Measurements from ENCODE around the gene FBXO39.
"Not testable (repeated sequence)": the region's sequence is repeated elsewhere in the genome, so short reads cannot be mapped to it uniquely, and the experiment has no call there.

FBXO39 gene

DNA sequence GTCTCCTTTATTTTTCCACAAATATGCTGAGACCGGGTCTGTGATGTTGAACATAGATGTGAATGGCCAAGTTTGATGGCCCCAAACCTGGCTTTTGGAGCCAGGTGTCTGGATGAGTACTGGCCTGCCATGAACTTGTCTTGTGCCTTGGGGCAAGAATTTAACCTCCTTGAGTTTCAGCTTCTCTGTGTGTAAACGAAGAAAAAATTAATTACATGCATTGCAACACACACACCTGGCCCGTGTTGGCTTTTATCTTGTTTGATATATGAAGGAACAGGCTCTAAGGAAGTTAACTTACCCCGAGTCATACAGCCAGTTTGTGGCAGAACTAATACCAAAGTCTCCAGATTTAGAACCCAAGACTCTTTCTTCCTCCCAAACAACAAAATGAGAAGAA lies 13.1 kb downstream of the FBXO39 start:
- no peak for DNase-seq (ENCODE audit: low read depth, low spot score)

GRCh38 chr17:6793748-6794493 lies 17.9 kb downstream of the FBXO39 start:
- no peak for DNase-seq (ENCODE audit: low read depth, low spot score)

GRCh38 chr17:6796017-6796886 lies 20.2 kb downstream of the FBXO39 start:
- DNase-seq (ENCODE audit: low read depth, low spot score): no peak

- DNase-seq (ENCODE audit: low read depth, low spot score): no peak
Observed at GRCh38 chr17:6796887-6797490, 21.0 kb downstream of the FBXO39 start.

DNA sequence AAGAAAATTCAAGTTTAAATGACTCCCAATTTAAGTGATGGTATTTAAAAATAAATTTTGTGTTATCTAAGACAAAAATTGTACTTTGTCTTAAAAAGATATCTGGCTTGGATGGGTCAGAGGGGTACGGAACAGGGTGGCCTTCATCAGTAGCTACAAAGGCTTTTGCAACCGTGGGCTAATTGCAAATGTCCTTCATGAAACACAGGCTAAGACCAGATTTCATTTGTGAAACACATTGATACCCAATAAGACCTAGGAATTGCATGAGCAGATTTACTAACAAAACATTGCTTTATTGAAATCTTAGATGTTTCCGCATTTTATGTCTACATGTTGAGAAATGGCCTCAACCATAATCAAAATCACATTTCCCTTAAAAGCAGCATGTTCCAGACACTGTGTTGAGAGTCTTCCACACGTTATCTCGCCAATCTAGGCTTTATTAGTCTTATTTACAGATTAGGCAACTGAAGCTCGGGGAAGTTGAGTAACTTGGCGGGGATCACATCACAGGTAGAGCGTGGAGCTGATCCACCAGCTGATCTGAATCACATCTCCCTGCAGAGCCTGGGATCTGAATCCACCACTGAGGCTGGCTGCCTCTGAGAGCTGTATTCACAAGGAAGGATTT lies 21.8 kb downstream of the FBXO39 start:
- DNase-seq (ENCODE audit: low read depth, low spot score): no peak

- no peak for DNase-seq (ENCODE audit: low read depth, low spot score)
Observed at GRCh38 chr17:6799738-6800137, 23.7 kb downstream of the FBXO39 start.

DNA sequence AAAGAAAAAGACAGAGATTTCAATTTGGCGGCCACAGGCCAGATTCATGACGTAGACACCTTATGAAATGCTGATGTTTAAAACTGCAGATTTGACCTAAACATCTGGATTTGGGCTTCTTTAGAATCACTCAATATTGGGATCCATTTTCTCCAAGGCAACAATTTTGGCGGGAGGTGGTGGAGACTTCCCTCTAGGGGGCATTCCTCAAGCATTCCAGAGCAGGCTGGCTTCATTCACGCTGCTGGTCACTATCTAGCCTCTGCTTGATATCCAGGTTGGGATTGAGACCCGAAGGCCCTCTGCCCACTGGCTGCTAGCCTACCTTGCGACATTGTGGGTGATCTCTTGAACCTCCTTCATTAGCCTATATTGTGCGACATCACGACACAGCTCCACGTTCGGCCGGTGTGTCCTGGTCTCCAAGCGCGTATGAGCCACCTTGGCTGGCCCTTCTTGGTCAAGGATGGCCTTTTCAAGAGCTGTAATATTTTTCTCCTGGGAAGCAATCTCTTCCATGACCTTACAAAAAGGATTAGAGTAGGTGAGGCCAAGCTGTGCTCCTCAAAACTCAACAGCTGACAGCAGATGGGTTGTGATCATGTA lies 24.5 kb downstream of the FBXO39 start:
- DNase-seq (ENCODE audit: low read depth, low spot score): no peak

GRCh38 chr17:6811510-6811909 lies 35.5 kb downstream of the FBXO39 start:
- DNase-seq (ENCODE audit: low read depth, low spot score): no peak

DNA sequence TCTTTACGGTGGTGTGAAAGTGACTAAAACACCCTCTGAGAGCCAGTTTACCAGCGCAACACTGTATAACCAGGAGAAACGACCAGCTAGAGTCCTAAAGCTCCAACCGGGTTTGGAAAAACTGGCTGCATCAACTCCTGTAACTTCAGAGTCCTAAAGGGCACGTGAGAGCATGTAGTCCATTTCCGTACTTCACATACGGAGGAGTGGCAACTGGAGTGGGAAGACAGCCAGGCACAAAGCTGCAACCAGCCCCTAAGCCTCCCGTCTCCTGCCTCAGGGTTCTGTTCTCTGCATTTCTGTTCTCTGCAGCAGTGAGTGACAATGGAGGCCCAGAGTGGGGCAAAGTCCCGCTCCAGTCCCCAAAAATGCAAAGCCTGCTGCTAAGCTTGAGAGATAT lies 36.3 kb downstream of the FBXO39 start:
- DNase-seq (ENCODE audit: low read depth, low spot score): no peak

- DNase-seq (ENCODE audit: low read depth, low spot score): no peak
Observed at GRCh38 chr17:6815775-6816174, 39.8 kb downstream of the FBXO39 start.

DNA sequence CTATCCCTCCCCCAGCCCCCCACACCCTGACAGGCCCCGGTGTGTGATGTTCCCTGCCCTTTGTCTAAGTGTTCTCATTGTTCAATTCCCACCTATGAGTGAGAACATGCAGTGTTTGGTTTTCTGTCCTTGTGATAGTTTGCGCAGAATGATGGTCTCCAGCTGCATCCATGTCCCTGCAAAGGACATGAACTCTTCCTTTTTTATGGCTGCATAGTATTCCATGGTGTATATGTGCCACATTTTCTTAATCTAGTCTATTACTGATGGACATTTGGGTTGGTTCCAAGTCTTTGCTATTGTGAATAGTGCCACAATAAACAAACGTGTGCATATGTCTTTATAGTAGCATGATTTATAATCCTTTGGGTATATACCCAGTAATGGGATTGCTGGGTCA lies 40.4 kb downstream of the FBXO39 start:
- not testable (repeated sequence) for DNase-seq (ENCODE audit: low read depth, low spot score)

DNA sequence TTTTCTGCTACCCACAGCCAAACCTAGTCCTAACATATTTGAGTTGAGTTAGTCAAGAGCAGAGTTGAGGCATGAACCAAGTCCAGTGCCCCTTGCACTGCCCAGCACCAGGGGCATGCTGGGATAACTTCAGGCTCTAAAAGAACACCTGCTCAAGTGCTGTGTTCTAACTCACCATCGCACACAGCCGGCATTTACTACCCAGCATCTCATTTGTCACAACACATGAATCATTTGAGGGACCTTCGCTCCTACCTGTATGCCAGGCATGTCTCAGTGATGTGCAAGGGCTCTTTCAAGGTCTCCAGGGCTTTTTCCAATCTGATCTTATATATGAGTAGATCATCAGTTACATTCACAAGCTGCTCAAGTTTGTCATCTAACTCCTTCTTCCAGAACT lies 42.9 kb downstream of the FBXO39 start:
- DNase-seq (ENCODE audit: low read depth, low spot score): no peak

GRCh38 chr17:6823011-6823442 lies 47.0 kb downstream of the FBXO39 start:
- no peak for DNase-seq (ENCODE audit: low read depth, low spot score)

DNA sequence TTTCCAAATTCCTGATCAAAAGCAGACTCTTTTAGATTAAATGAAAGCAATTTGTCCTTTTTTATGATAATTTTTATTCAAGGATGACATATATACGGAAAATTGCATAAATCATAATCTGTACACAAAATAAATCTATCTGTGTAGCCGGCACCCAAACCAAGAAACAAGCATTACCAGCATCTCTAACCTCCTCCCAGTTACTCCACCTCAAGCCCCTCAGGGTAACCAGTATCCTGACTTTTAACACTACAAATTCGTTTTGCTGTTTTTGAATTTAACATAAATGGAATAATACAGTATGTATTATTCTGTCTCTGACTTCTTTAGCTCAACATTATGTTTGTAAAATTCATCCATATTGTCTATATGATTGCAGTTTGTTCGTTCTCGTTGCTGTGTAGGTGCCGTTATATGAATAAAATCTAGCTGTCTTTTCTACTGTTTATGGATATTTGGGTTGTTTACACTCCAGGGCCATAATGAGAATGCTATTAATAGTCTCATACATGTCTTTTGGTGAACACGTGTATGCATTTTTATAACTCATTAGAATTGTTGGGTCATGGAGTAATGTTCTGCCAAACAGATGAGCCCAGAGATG lies 54.5 kb downstream of the FBXO39 start:
- no peak for DNase-seq (ENCODE audit: low read depth, low spot score)

- peak; percentile 84 for DNase-seq (ENCODE audit: low read depth, low spot score)
Observed at GRCh38 chr17:6831661-6832263, 55.7 kb downstream of the FBXO39 start, which contains the start of gene TEKT1. Gene TEKT1 (minus strand): TSS chr17:6831729. CDS start chr17:6830376, 1,353 bp downstream.

All from iPS DF 19.7 (cell line).